HG03097 (cell line): ENCODE results near the gene SPOP.
"Not testable (repeated sequence)": the region's sequence is repeated elsewhere in the genome, so short reads cannot be mapped to it uniquely, and the experiment has no call there.

ENCODE experiments used
- ATAC-seq: cut with Tn5 transposase; IDR thresholded peaks from one replicate; pipeline ENCODE4 v1.9.1; 2021; ENCODE audit not compliant: unreplicated experiment, low FRiP score

The SPOP gene

DNA sequence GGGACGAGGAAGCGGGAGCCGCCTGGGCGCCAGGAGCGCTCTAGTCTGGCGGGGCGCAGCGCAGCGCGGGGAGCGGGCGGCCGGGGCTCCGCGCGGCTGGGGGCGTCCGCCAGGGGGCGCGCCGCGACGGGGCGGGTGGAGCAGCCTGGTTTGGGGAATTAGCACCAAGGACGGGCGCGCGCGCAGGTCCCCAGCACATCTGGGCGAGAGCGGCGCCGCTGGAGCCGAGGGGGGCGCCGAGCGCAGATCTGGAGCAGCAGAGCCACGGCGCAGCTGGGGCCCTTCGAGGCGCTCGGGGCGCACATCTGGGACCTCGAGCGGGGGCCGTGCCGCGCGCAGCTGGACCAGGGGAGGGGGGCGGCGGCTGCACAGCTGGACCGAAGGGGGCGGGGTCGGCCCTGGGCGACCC lies 102.2 kb downstream of the SPOP start, which contains the start of gene NXPH3:
Gene NXPH3, plus strand, starts transcription at position 193 of the 409 bp plus-strand sequence. CDS start 349 bp downstream, outside the sequence.
- no peak for ATAC-seq

- no peak for ATAC-seq
These were observed 102.8 kb downstream of the SPOP start for GRCh38 chr17:49574945-49575678.

DNA sequence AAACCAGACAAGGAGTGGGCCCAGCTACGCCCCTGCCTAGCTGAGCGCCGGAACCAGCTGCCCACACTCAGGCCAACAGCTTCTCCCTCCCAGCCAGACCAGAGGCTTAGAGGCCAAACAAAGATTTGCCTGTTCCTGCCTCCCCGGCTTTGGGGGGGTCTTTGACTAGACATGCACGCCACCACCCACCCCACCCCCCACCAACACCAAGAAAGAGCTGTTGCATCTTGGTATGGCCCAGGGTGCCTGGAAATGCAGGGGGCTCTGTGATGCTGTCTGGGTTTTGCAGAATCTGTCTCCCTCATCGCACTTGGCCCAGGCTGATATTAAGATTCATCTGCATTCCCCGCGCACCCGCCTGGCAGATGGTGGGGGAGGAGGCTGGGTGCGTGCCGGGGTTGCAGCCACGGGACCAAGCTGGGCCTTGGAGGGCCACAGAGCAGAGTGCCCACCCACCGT lies 103.5 kb downstream of the SPOP start:
- ATAC-seq = no peak

DNA sequence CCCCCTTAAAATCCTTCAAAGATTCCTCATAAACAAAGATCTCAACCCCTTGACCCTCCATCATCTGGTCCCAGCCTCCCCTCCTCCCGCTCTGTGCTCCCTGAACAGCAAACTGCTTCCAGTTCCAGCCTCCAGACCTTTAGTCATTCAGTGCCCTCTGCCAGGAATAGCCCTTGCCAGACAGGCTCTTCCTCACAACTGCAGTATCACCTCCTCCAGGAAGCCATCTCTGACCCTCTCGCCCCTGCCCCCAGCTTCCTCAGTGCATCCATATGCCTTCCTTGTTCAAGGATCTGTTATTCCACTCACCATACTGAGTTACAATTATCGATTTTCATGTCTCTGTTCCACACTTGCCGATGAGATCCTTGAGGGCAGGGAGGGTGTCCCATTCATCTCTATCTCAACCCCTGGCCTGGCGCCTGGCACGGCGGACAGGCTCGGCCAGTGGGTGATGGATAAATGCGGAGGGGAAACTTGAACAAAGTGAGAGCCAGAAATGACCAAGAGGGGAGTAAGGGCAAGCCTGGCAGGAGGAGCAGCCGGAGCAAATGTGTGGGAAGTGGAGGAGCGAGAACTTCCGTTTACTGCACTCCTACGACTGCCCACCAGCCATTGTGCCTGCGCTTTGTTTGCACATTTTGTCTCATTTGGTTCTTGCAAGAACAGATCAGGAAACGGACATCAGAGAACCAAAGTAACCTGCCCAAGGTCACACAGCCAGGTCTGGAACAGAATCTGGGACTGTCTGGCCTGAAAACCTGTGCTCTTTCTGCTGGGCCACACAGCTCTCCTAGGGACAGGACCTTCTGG lies 104.2 kb downstream of the SPOP start:
- ATAC-seq = no peak

- ATAC-seq = no peak
These were observed 105.0 kb downstream of the SPOP start for GRCh38 chr17:49572806-49573420.

DNA sequence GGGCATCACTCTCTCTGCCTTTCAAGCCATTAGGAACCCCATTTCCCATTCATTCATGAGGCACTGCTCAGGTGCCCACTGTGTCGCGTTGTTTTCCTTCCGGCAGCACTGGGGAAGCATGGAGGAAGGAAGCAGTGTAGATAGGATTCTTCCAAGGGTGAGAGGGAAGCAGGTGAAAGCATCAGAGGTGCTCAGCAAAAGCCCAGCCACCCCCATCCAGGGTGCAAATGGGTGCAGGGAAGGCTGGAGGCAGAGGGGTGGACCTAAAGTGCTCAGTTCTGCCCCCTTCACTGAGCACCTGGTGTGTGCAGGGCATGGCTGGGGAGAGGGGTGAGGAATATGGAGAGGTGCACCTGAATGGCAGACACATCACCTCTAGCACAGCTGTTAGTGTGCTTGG lies 105.7 kb downstream of the SPOP start:
- ATAC-seq = no peak

GRCh38 chr17:49571764-49572163 lies 106.1 kb downstream of the SPOP start:
- ATAC-seq = no peak

- ATAC-seq = no peak
These were observed 106.6 kb downstream of the SPOP start for GRCh38 chr17:49571283-49571682.

- ATAC-seq = no peak
These were observed 107.2 kb downstream of the SPOP start for GRCh38 chr17:49570540-49571242.

- ATAC-seq = not testable (repeated sequence)
These were observed 109.2 kb downstream of the SPOP start for GRCh38 chr17:49568695-49569047.

GRCh38 chr17:49567871-49568694 lies 109.8 kb downstream of the SPOP start:
- peak; percentile 40 for ATAC-seq

DNA sequence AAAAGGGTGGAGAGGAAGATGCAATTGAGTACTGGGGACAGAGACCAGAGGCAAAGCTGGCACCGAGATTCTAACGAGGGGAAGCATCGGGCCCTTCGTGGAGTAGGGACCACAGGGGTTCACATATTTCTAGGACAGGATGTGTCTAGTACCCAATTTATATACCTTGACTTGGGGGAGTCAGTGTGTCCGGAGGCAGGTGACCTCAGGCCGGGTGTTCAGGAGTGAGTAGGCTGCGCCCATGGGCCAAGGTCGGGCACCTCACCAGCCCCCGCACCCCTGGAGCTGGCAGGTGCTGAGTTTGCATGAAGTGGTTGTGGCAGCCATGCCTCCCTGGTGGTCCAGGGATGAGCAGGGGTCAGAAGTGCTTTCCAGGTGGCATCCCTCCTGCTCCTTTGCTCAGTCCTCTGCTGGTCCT lies 110.8 kb downstream of the SPOP start:
- no peak for ATAC-seq

- no peak for ATAC-seq
These were observed 111.2 kb downstream of the SPOP start for GRCh38 chr17:49566668-49567071.

DNA sequence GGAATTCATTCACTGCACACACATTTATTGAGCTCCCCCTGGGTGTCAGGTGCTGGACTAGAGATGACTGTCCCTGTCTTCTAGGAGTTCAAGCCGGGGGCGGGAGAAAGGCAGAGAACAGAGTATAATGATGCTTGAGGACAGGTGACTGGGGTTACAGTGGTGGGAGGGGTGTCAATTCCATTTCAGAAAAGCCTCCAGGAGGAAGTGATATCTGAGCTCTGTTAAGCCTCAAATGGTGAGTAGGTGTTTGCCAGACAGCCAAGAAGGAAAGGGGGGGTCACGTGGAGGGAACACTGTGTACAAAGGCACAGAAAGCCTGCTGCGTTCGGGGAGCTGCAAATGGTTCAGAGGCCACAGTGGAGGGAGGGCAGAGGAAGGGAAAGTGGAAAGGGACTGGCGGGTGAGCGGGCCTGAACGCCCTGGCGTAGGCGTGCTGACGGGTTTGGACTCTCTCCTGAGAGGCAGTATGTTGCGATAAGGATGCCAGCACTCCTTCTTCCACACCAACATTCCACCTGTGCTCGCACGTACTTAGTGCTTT lies 111.9 kb downstream of the SPOP start:
- ATAC-seq = no peak

DNA sequence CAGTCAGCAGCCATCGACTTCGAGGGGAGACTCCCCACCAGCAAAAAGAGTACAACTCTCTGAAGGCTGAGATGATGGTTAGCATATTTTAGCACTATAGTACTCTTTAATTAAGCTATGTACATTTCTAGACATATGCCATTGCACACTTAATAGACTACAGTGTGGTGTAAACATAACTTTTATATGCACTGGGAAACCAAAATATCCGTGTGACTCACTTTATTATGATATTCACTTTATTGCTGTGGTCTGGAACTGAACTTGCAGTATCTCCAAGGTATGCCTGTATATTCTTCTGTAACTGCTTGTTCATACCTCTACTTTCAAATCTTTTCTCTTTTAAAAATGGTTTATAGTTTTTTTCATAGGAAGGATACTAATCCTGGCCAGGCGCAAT lies 113.3 kb downstream of the SPOP start:
- ATAC-seq = no peak

DNA sequence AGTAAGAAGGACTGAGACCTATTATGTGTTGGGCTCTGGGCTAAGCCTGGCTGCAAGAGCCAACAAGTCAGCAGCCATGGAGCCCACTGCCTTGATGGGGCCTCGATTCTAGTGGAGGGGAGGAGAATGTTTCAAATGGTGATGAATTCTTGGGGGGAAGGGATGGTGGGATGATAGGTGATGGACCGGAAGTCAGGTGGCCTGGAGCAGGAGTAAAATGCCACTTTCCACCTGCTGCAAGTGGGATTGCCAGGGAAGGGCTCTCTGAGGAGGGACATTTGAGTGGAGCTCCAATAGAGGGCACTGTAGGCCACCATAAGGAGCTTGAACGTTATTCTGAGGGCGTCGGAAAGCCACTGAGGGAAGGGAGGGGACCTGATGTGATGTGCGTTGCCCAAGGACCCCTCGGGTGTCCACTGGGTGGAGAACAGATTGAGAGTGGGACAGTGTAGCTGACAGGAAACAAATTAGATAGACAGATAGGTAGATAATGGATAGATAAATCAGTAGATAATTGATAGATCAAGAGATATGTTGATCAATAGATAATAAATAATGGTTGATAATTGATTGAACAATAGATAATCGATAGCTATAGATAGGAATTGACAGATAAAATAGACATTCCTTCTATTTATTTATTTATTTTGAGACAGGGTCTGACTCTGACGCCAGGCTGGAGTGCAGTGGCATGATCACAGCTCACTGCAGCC lies 120.4 kb downstream of the SPOP start:
- ATAC-seq = no peak

- ATAC-seq = peak; percentile 63
These were observed 121.5 kb downstream of the SPOP start for GRCh38 chr17:49556223-49556943.

DNA sequence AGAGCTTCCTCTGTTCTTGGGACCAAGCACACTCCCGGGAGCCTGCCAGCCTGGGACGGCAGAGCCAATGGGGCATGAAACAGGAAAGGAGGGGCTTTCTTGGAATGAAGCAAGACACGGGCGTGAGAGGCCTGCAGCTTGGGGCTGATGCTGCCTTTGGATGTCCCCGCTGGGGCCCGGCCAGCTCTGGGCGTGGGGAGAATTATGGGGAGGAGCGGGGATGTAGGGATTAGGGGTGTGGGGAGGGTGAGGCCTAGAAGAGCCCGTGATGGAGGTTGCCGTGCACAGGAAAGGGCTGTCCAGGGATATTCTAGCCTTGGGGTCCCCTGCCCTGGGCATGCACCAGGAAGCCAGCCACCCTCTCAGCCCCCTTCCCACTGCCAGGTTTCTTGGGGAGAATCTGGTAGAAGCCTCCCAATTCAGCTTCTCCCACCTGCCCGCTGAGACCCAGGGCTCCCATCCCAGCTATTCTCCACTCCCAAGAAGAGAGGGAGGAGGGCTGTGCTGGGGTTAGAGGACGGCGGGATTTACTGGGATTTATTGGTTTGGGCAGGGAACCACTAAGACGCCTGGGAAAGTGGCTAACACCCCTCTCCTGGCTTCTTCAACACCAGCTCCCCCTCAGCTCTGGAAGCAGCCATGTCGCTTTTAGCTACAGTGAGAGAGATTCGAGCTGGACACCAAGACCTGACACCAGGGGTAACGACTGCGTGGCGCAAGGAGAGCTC lies 122.2 kb downstream of the SPOP start:
- ATAC-seq = no peak
